ENCODE measurements around the gene FDXR.
A peak's percentile ranks its signal among the peaks of the same experiment; 100 is the strongest.
"Not testable (repeated sequence)": the region's sequence is repeated elsewhere in the genome, so short reads cannot be mapped to it uniquely, and the experiment has no call there.

The FDXR gene

DNA sequence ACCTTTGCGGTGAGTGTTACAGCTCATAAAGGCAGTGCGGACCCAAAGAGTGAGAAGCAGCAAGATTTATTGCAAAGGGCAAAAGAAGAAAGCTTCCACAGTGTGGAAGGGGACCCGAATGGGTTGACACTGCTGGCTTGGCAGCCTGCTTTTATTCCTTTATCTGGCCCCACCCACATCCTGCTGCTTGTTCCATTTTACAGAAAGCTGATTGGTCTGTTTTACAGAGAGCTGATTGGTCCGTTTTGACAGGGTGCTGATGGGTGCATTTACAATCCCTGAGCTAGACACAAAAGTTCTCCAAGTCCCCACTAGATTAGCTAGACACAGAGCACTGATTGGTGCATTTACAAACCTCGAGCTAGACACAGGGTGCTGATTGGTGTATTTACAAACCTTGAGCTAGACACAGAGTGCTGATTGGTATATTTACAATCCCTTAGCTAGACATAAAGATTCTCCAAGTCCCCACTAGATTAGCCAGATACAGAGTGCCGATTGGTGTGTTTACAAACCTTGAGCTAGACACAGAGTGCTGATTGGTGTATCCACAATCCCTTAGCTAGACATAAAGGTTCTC is 33.5 kb upstream of the FDXR start:
- H3K27ac Mint-ChIP-seq, H3K4me3 Mint-ChIP-seq, DNase-seq, ATAC-seq, H3K9me3 Mint-ChIP-seq, H3K4me1 Mint-ChIP-seq: not testable (repeated sequence)
- peaks cover 19% of the 10 kb centered on the region for H3K27me3 Mint-ChIP-seq

DNA sequence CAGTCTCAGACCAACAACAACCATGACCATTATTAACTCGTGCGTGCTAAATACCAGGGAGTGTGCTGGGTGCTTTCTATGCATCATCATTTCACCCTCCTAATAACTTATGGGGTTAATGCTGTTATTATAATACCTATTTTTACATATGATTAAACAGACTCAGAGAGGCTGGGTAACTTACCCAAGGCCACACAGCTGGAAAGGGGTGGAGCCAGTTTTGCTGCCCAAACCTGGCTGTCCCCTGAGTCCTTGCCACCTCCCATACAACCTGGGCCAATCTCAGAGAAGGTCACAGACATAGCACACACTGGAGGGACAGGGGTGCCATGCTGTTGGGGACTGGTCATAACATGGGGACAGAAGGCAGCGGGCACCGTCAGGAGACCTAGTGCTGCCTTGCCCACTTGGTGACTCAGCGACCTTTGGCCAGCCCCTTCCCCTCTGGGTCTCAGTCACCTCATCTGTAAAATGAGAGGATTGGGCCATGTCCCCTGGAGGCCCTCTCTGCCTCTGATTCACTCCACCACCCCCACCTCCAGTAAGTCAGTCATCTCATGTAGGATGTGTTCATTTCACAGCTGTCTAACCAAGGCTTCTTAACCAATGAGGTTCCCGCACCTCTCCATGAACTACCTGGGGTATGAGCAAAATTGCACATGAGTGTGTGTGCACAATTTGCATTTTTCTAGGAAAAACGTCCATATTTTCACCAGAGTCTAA is 32.1 kb upstream of the FDXR start:
- H3K27me3 Mint-ChIP-seq, result peaks cover 30% of the 10 kb centered on the region
- no peak overlapping the region for H3K4me3 Mint-ChIP-seq
- H3K4me1 Mint-ChIP-seq, result peaks cover 5% of the 10 kb centered on the region
- ATAC-seq, result peak; percentile 43
- H3K27ac Mint-ChIP-seq, result no peak overlapping the region
- DNase-seq, result no peak
- no peaks in the 10 kb centered on the region for H3K9me3 Mint-ChIP-seq

DNA sequence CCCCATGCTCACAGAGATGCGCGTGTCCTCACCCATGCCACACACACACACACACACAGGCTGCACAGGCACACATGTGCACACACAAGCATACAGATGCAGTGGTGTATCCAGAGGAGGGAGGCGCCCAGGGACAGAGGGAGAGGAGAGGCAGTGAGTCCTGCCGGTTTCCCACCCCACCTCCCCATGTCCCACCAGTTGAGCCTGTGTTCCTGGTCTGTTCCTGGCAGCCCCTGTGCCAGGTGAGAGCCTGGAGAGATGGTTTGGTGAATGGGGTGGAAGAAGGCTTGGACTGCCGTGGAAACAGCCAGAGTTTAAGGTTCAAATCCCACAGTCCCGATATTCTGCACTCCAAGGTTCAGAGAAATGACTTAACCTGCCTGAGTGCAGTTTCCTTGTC is 30.9 kb upstream of the FDXR start:
- Mint-ChIP-seq H3K4me3 (no peak overlapping the region), H3K4me1 (peaks cover 5% of the 10 kb centered on the region), H3K9me3 (no peaks in the 10 kb centered on the region), H3K27ac (no peak overlapping the region), H3K27me3 (peaks cover 30% of the 10 kb centered on the region)
- ATAC-seq (no peak), DNase-seq (no peak)

DNA sequence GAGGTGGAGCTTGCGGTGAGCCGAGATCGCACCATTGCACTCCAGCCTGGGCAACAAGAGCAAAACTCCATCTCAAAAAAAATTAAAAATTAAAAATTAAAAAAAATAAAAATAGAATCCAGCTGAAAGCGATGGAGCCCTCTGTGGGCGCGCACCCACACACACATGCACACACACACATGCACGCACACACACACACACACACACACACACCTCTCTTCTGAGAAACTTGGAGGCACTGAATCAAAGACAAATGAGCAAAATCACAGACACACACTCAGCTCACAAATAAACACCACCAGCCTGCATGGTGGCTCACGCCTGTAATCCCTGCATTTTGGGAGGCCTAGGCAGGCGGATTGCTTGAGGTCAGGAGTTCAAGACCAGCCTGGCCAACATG is 30.2 kb upstream of the FDXR start:
- ATAC-seq, result no peak
- H3K4me1 Mint-ChIP-seq, result peaks cover 5% of the 10 kb centered on the region
- H3K9me3 Mint-ChIP-seq, result no peaks in the 10 kb centered on the region
- H3K4me3 Mint-ChIP-seq, result no peak overlapping the region
- DNase-seq, result no peak
- H3K27me3 Mint-ChIP-seq, result peaks cover 30% of the 10 kb centered on the region
- no peak overlapping the region for H3K27ac Mint-ChIP-seq

DNA sequence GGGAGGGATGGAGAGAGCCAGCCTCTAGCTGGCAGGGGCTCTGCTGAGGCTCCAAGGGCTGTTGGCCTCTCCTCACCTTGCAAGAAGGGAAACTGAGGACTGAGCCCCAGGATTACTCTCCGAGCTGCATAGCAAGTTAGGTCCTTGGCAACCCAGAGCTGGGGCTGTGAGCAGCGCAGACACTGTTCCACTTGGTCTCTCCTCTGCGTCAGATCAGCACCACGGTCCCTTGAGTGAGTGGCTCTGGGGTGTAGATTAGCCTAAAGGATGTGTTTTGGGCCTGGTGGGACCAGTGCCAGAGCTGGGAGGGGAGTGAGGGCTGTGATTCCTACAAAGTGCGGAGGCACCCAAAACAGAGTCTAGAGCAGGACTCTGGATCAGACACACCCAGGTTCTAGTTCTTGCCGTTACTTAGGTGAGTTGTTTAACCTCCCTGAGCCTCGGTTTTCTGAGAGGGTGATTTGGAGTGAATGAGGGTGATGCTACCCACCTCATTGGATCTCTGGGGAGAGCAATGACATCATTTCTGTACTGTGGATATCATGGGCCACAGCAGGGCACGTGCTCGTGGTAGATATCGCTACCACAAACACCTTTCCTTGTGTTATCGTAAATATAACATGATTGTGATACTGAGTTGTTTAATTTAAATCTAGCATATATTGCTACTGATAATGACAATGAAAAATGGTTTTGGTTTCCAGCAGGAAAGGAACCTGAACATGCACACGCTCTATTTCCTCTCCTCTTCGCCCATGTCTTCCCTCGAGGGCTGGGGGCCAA is 28.8 kb upstream of the FDXR start:
- ATAC-seq, result no peak
- no peak overlapping the region for H3K4me3 Mint-ChIP-seq
- no peak overlapping the region for H3K27ac Mint-ChIP-seq

DNA sequence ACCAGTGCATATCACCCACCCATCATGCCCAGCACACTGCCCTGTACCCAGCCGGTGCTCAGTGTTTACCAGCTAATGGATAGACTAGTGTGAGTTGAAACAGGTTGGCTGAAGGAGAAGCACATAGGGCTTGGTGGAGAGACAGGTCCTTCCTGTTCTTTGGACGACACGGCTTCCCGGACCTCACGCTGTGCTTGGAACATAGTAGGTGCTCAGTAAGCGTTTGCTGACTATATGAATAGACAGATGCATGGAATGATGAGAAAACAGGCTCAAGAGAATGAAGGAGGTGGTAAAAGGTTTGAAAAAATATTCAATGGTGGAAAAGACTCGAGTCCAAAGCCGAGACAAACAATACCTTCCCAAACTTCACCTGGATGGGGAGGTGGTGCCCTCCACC is 27.4 kb upstream of the FDXR start:
- Mint-ChIP-seq H3K27ac (no peak overlapping the region), H3K27me3 (peaks cover 43% of the 10 kb centered on the region), H3K4me1 (no peaks in the 10 kb centered on the region), H3K4me3 (no peak overlapping the region), H3K9me3 (no peaks in the 10 kb centered on the region)
- ATAC-seq, result no peak
- DNase-seq, result no peak

More for the DNA sequence above, 28.8 kb upstream of the FDXR start:
- Mint-ChIP-seq H3K4me1 (peaks cover 5% of the 10 kb centered on the region), H3K9me3 (no peaks in the 10 kb centered on the region), H3K27me3 (peaks cover 35% of the 10 kb centered on the region)
- DNase-seq, result no peak

DNA sequence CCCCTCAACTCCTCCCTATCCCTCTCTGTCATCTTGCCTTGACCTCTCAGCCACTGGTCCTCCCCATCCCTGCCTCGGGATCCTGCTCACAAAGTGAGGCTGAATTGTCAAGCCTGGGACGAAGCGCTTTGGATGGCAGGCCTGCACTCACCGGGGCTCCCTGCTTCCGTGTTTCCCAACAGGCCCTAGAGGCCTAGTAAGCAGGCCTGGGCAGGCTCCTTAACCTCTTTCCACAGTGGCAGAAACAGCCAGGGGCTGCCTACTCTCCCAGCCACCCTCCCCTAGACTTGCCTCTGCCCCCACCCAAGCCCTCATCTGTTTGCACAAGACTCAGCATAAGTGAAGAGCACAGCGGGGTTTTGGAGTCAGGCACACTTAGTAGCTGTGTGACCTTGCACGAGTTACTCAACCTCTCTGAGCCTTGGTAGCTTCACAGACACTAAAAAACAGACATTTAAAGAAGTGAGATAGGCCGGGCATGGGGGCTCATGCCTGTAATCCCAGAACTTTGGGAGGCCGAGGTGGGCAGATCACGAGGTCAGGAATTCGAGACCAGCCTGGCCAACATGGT is 25.7 kb upstream of the FDXR start:
- no peak overlapping the region for H3K4me3 Mint-ChIP-seq
- H3K4me1 Mint-ChIP-seq, result peaks cover 8% of the 10 kb centered on the region
- ATAC-seq, result no peak
- H3K9me3 Mint-ChIP-seq, result no peaks in the 10 kb centered on the region
- peaks cover 55% of the 10 kb centered on the region for H3K27me3 Mint-ChIP-seq
- DNase-seq, result no peak
- no peak overlapping the region for H3K27ac Mint-ChIP-seq

DNA sequence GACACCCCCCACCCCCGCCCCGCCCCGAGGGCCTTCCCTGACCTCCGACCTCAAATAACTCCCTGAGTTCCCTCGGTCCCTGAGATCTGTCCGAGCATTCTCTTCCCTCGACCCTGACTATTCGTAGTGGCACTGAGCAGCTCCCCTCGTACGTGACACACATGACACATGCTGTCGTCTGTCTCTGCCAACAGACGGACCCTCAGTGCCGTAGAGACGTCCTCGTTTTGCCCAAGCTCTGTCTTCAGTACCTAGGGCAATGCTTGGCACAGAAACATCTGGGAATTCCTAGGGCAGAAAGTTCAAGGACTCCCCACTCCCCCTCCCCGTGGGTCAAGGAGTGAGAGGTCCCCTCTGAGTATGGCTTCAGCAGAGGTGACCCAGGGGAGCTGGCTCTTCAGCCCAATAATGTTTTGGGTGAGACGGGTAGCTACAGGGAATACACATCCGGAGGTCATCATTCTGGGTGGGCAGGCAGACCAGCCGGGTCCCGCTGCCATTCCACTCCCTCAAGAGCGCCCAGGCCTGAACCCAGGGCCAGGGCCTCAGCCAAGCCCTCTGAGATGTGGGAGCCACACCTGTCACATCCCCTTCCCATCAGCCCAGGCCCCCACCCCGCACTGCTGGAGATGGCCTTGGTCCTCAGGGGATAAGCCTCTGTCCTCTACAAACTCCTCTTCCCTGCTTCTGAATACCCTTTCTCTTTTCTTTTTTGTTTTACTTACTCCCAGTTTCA is 21.3 kb upstream of the FDXR start:
- H3K9me3 Mint-ChIP-seq, result no peaks in the 10 kb centered on the region
- DNase-seq (no peak), ATAC-seq (peak; percentile 27)
- H3K27ac Mint-ChIP-seq, result no peak overlapping the region
- peak overlapping the region; percentile 62 to 63 for H3K4me3 Mint-ChIP-seq
- peaks cover 14% of the 10 kb centered on the region for H3K4me1 Mint-ChIP-seq
- H3K27me3 Mint-ChIP-seq, result peaks cover 58% of the 10 kb centered on the region

DNA sequence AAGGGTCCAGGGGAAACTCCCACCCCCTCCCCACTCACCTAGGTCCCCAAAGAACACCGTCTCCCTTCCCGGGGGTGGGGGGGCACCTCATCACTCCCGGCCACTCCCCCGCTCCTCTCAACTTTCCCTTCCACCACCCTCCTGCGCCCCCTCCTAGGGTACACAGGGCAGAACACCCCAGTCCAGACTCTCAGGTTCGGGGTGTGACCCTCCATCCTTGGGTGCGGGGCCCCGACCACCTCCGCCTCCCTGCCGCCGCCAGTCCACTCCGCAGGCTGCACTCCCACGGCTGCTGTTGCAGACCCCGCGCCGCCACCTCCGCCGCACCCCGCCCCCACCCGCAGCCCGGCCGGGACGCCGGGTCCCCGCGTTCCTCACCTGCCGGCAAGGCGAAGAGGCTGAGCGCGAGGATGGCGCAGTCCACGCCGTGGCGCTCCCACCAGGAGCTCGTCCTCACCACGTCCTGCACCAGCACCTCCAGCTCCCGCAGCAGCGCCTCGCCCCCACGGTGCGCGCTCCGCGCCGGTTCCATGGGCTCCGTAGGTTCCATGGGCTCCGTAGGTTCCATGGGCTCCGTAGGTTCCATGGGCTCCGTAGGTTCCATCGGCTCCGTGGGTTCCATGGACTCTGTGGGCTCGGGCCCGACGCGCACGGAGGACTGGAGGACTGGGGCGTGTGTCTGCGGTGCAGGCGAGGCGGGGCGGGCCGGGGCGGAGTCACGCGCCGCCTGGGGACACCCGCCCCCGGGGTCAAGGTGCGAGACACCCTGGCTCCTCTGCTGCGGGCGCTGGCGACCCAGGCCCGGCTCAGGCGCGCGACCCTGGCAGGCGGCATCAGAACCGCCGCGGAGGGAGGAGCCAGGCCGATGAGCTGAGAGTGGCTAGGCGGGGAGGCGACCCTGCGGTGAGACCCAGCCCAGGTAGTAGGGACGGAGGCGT is 20.4 kb upstream of the FDXR start, which contains the start of gene FADS6:
Gene FADS6 (minus strand): TSS at position 660 of the 938 bp plus-strand sequence. CDS start 38 bp downstream, at position 622.
- no peaks in the 10 kb centered on the region for H3K9me3 Mint-ChIP-seq
- H3K4me1 Mint-ChIP-seq, result peaks cover 14% of the 10 kb centered on the region
- no peak within 1 kb of the TSS for H3K27ac Mint-ChIP-seq
- H3K4me3 Mint-ChIP-seq, result peak within 1 kb of the TSS; percentile 63 to 73
- H3K27me3 Mint-ChIP-seq, result peaks cover 62% of the 10 kb centered on the region
- ATAC-seq (peak; percentile 62), DNase-seq (no peak)

DNA sequence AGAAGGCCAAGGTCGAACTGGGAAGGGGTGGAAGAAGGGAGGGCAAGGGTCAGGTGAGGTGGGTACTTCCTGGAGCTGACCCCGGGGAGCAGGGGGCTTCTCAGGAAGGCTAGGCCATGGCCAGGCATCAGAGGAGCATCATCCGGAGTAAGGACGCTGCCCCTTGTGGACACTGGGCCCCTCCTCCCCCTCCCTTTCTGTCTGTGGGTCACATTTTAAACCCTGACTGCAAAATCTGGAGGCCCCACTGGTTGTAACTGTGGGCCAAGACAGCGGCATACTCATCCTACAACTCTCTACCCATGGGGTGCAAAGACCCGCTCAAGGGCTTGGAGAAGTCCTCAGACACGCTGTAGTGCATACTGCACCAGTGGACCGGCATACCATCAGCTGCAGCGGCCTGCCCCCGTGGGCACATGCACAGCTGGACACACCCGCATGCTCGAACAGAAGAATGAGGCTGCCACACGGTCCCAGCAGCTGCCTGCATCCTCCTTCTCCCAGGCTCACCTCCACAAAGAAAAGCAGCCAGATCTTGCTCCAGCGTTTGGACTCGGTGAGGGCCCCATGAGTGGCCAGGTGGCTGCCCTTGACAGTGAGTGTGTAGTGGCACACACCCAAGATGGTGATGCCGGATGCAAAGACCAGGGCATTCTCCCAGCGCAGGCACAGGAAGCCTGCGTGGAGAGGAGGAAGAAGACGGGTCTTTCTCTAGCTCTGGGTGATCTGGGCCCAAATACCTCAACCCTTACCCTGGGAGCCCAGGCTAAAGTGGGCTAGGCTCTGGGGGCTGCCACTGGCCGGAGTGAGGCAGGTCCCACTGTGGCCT is 19.4 kb upstream of the FDXR start:
- no peak for ATAC-seq
- Mint-ChIP-seq H3K4me3 (no peak overlapping the region), H3K27me3 (peaks cover 62% of the 10 kb centered on the region), H3K9me3 (no peaks in the 10 kb centered on the region), H3K4me1 (peaks cover 14% of the 10 kb centered on the region), H3K27ac (no peak overlapping the region)
- DNase-seq, result no peak

DNA sequence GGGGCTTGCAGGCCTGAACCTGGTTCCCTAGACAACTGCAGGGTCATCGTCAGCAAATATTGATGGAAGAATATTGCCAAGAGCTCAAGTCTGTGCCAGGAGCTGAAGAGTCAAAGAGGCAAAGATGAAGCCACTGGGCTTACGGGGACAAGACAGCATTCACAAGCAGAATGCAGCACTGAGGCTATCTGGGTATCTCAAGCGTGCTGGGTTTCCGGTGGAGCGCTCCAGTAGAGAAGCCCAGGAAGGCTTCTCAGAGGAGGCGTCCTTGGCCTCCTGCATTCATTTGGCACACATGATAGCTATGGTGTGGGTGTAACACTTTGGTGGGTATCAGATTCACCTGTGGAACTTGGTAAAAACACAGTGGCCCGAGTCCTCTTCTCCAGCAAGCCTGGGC is 17.8 kb upstream of the FDXR start:
- Mint-ChIP-seq H3K9me3 (no peaks in the 10 kb centered on the region), H3K27me3 (peaks cover 60% of the 10 kb centered on the region), H3K27ac (no peak overlapping the region), H3K4me3 (no peak overlapping the region), H3K4me1 (peaks cover 14% of the 10 kb centered on the region)
- DNase-seq, result no peak
- ATAC-seq, result no peak

DNA sequence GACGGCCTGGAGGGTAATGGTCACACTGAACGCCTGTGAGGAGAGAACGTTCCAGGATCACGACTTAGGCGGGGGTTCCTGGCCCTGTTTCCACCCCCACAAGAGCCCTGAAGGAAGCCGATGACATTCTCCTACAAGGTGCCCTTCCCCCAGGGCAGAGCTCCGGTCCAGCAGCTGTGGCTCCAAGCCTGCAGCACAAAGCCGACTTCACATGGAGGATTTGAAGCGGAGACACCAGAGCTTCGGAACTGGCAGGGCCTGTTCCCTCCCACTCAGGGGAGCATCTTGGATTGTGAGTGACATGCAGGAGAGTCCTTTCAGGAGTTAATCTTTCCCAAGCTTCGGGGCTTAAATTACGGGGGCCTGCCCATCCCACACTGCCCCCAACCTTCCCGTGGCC is 15.7 kb upstream of the FDXR start:
- no peak overlapping the region for H3K4me3 Mint-ChIP-seq
- ATAC-seq, result no peak

DNA sequence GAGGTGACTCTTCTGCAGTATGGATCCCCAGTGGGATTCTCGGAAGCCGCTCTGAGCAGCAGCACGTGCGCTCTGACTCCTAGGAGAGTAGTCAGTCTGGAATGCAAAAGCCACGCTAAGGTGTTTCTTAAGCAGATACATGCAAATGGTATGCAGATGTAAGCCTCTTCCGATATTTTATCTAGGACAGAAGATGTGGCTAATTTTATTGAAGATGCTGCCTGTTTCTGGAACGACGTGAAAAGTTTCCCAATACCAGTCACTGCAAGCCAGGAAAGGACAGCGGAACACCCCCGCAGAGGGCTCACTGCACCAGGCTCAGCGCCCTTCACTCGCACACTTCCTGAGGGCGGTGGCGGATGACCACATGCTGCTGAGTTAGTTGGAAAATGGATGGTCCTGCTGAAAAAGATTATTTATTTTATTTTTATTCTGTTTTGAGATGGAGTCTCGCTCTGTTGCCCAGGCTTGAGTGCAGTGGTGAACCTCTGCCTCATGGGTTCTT is 10.5 kb upstream of the FDXR start:
- no peak for DNase-seq
- no peaks in the 10 kb centered on the region for H3K4me1 Mint-ChIP-seq
- H3K9me3 Mint-ChIP-seq, result no peaks in the 10 kb centered on the region
- H3K4me3 Mint-ChIP-seq, result no peak overlapping the region
- H3K27ac Mint-ChIP-seq, result peak overlapping the region in 1 of 2 donors; percentile 52
- peaks cover 27% of the 10 kb centered on the region for H3K27me3 Mint-ChIP-seq
- ATAC-seq, result no peak

More for the DNA sequence above, 15.7 kb upstream of the FDXR start:
- Mint-ChIP-seq H3K4me1 (peaks cover 6% of the 10 kb centered on the region), H3K27ac (no peak overlapping the region), H3K27me3 (peaks cover 58% of the 10 kb centered on the region), H3K9me3 (no peaks in the 10 kb centered on the region)
- no peak for DNase-seq

Data from stimulated activated naive CD8-positive, alpha-beta T cell treated with anti-CD3 and anti-CD28 coated beads, Interleukin-15, amount 100 ng/mL, for 72 hours (primary cell).